IMR-90 (cell line): ENCODE measurements around the gene FRMD1. TPM values are rescaled to one million over a fixed set of nuclear protein-coding genes. Genes with fewer than 3 reads are reported as not detected.

Experiments
- ATAC-seq: fragments of 200-7000 bp; cut with Tn5 transposase; 2 replicates; pipeline ENCODE4 v1.9.1; 2020; ENCODE audit warnings: low read depth, mild to moderate bottlenecking, moderate library complexity
- BruUV-seq: library from RNA; stranded (reverse); fragments of 400-500 nt; replicated peaks from 2 replicates; lab custom pipeline; 2021; lab: Mats Ljungman, UMichigan
- CTCF ChIA-PET: fragments of 300-600 bp; formaldehyde crosslinking; extraction: SDS; loops from one replicate; lab custom pipeline; 2021; ENCODE audit warnings: antibody characterized with exemption; lab: Yijun Ruan, JAX
- POLR2A ChIA-PET: fragments of 300-600 bp; sonication (Branson Sonifier 250); formaldehyde crosslinking; loops from one replicate; lab custom pipeline; 2022; ENCODE audit warnings: antibody characterized with exemption; ENCODE audit not compliant: unreplicated experiment; lab: Charles Lee
- DNase-seq: peaks from one replicate; pipeline ENCODE4 v3.0.0; 2013
- H2AFZ ChIP-seq: replicated peaks from 2 replicates; pipeline ENCODE3; 2013; ENCODE audit warnings: low read length, mild to moderate bottlenecking; ENCODE audit not compliant: poor library complexity
- H2AK5ac ChIP-seq: 2 replicates; pipeline ENCODE4 v1.6.1; 2013; ENCODE audit warnings: low read depth, low read length, inconsistent platforms
- H2AK9ac ChIP-seq: replicated peaks from 2 replicates; pipeline ENCODE3; 2013; ENCODE audit warnings: mild to moderate bottlenecking, low read depth, low read length, moderate library complexity; ENCODE audit not compliant: poor library complexity
- H2BK120ac ChIP-seq: 2 replicates; pipeline ENCODE4 v1.6.1; 2013; ENCODE audit warnings: low read depth, low read length, inconsistent platforms
- H2BK15ac ChIP-seq: 3 replicates; pipeline ENCODE4 v1.6.1; 2013; ENCODE audit warnings: low read depth, low read length, inconsistent platforms
- H2BK20ac ChIP-seq: 2 replicates; pipeline ENCODE4 v1.6.1; 2013; ENCODE audit warnings: low read depth, mild to moderate bottlenecking, inconsistent platforms, low read length, moderate library complexity
- H2BK5ac ChIP-seq: 2 replicates; pipeline ENCODE4 v1.6.1; 2013; ENCODE audit warnings: mild to moderate bottlenecking, low read depth, low read length, inconsistent platforms; ENCODE audit not compliant: poor library complexity, severe bottlenecking
- H3K14ac ChIP-seq: replicated peaks from 2 replicates; pipeline ENCODE4 v1.6.1; 2013; ENCODE audit warnings: low read depth, low read length, inconsistent platforms
- H3K18ac ChIP-seq: 2 replicates; pipeline ENCODE4 v1.6.1; 2013; ENCODE audit warnings: low read depth, low read length, control low read depth
- H3K23ac ChIP-seq: 2 replicates; pipeline ENCODE4 v1.6.1; 2013; ENCODE audit warnings: low read depth, low read length, inconsistent platforms
- H3K27ac ChIP-seq: 2 replicates; pipeline ENCODE4 v1.5.1; 2013; ENCODE audit warnings: mild to moderate bottlenecking, control low read depth, low read length; ENCODE audit not compliant: insufficient read depth
- H3K27me3 ChIP-seq: 2 replicates; pipeline ENCODE4 v1.6.1; 2013; ENCODE audit warnings: low read length; ENCODE audit not compliant: control insufficient read depth, insufficient read depth
- H3K36me3 ChIP-seq: 2 replicates; pipeline ENCODE4 v1.6.1; 2013; ENCODE audit warnings: low read length, mixed read lengths; ENCODE audit not compliant: control insufficient read depth, insufficient read depth
- H3K4ac ChIP-seq: 2 replicates; pipeline ENCODE4 v1.6.1; 2013; ENCODE audit warnings: low read depth, low read length, inconsistent platforms
- H3K4me1 ChIP-seq: 2 replicates; pipeline ENCODE4 v1.6.1; 2013; ENCODE audit warnings: low read length, mixed read lengths; ENCODE audit not compliant: control insufficient read depth, insufficient read depth
- H3K4me2 ChIP-seq: 2 replicates; pipeline ENCODE4 v1.6.1; 2013; ENCODE audit warnings: low read depth, mild to moderate bottlenecking, control low read depth, low read length, moderate library complexity
- H3K4me3 ChIP-seq: 2 replicates; pipeline ENCODE4 v1.5.1; 2013; ENCODE audit warnings: low read depth, mild to moderate bottlenecking, control low read depth, low read length, moderate library complexity; ENCODE audit not compliant: insufficient read depth
- H3K56ac ChIP-seq: 2 replicates; pipeline ENCODE4 v1.6.1; 2013; ENCODE audit warnings: low read length, inconsistent platforms; ENCODE audit not compliant: insufficient read depth; ENCODE audit errors: extremely low read depth
- H3K79me1 ChIP-seq, 2 experiments: 2 replicates each; pipeline ENCODE4 v1.6.1; 2013; ENCODE audit warnings: low read length in 2 of 2, inconsistent platforms in 1 of 2, low read depth in 1 of 2
- H3K9ac ChIP-seq: 2 replicates; pipeline ENCODE4 v1.6.1; 2013; ENCODE audit warnings: low read depth, low read length, control low read depth
- H3K9me1 ChIP-seq: 2 replicates; pipeline ENCODE4 v1.6.1; 2013; ENCODE audit warnings: low read length, inconsistent platforms; ENCODE audit not compliant: insufficient read depth
- H3K9me3 ChIP-seq: 2 replicates; pipeline ENCODE4 v1.6.1; 2013; ENCODE audit warnings: low read length; ENCODE audit not compliant: control insufficient read depth, insufficient read depth
- H4K20me1 ChIP-seq: 2 replicates; pipeline ENCODE4 v1.6.1; 2013; ENCODE audit warnings: low read length, inconsistent platforms; ENCODE audit not compliant: insufficient read depth
- H4K5ac ChIP-seq: 2 replicates; pipeline ENCODE4 v1.6.1; 2013; ENCODE audit warnings: mild to moderate bottlenecking, low read depth, low read length, control low read depth
- H4K8ac ChIP-seq, 2 experiments: 2 replicates each; pipeline ENCODE4 v1.6.1; 2013; ENCODE audit warnings: low read depth in 2 of 2, low read length in 2 of 2, control low read depth in 1 of 2, inconsistent platforms in 1 of 2
- H4K91ac ChIP-seq: 2 replicates; pipeline ENCODE4 v1.6.1; 2013; ENCODE audit warnings: low read depth, low read length, inconsistent platforms; ENCODE audit not compliant: insufficient read depth
- BHLHE40 ChIP-seq: fragments of 150-350 bp; IDR thresholded peaks from 2 replicates; pipeline ENCODE4 v1.6.1; 2016; ENCODE audit warnings: mild to moderate bottlenecking, low read depth, low read length
- CEBPB ChIP-seq: IDR thresholded peaks from 2 replicates; pipeline ENCODE4 v1.6.1; 2012; ENCODE audit warnings: low read depth, low read length, improper control_type of control experiment
- CHD1 ChIP-seq: IDR thresholded peaks from 2 replicates; pipeline ENCODE4 v1.6.1; 2012; ENCODE audit warnings: low read depth, low read length, improper control_type of control experiment
- ELK1 ChIP-seq: fragments of 150-350 bp; IDR thresholded peaks from 2 replicates; pipeline ENCODE4 v1.6.1; 2016; ENCODE audit warnings: low read depth, mild to moderate bottlenecking, low read length, moderate library complexity, borderline replicate concordance
- FOS ChIP-seq: fragments of 150-350 bp; IDR thresholded peaks from 2 replicates; pipeline ENCODE4 v1.6.1; 2016; ENCODE audit warnings: low read depth, low read length
- MAFK ChIP-seq: IDR thresholded peaks from 2 replicates; pipeline ENCODE4 v1.6.1; 2012; ENCODE audit warnings: low read depth, low read length, improper control_type of control experiment
- MAZ ChIP-seq: IDR thresholded peaks from 2 replicates; pipeline ENCODE4 v1.6.1; 2012; ENCODE audit warnings: low read depth, mild to moderate bottlenecking, low read length, improper control_type of control experiment, moderate library complexity, borderline replicate concordance
- MXI1 ChIP-seq: IDR thresholded peaks from 2 replicates; pipeline ENCODE4 v1.6.1; 2012; ENCODE audit warnings: low read depth, mild to moderate bottlenecking, low read length, moderate library complexity, borderline replicate concordance
- NFE2L2 ChIP-seq: fragments of 150-350 bp; IDR thresholded peaks from 2 replicates; pipeline ENCODE4 v1.6.1; 2016; ENCODE audit warnings: low read depth, mild to moderate bottlenecking, low read length
- POLR2A ChIP-seq: IDR thresholded peaks from 2 replicates; pipeline ENCODE4 v1.6.1; 2012; ENCODE audit warnings: mild to moderate bottlenecking, low read depth, low read length
- RAD21 ChIP-seq: IDR thresholded peaks from 2 replicates; pipeline ENCODE4 v1.6.1; 2012; ENCODE audit warnings: low read length, improper control_type of control experiment
- RCOR1 ChIP-seq: IDR thresholded peaks from 2 replicates; pipeline ENCODE4 v1.6.1; 2012; ENCODE audit warnings: mild to moderate bottlenecking, low read length, improper control_type of control experiment; ENCODE audit not compliant: insufficient replicate concordance
- RFX5 ChIP-seq: IDR thresholded peaks from 2 replicates; pipeline ENCODE4 v1.8.0; 2012; ENCODE audit warnings: low read depth, mild to moderate bottlenecking, low read length, moderate library complexity
- SMC3 ChIP-seq: fragments of 150-350 bp; IDR thresholded peaks from 2 replicates; pipeline ENCODE4 v1.6.1; 2016; ENCODE audit warnings: low read depth, mild to moderate bottlenecking, antibody characterized with exemption, low read length, moderate library complexity
- USF2 ChIP-seq: fragments of 150-350 bp; IDR thresholded peaks from 2 replicates; pipeline ENCODE4 v1.6.1; 2017; ENCODE audit warnings: mild to moderate bottlenecking, antibody characterized with exemption, low read length, low read depth
- WGBS, 2 experiments: methylation state at CpG; one replicate each; pipeline versions ENCODE4 v1.1.5 to v1.1.7; 2013; ENCODE audit warnings: missing lambda C conversion rate in 2 of 2; ENCODE audit not compliant: insufficient read length in 1 of 2; ENCODE audit errors: extremely low coverage in 2 of 2; 5-methylcytosine and 5-hydroxymethylcytosine counted together
- dilution Hi-C: fragments of 300-500 bp; cut with HindIII; formaldehyde crosslinking; loops from one replicate; pipeline ENCODE4 v1.14.3; 2018; ENCODE audit warnings: low sequenced_read_pairs; ENCODE audit not compliant: unreplicated experiment
- in situ Hi-C: fragments of 300-500 bp; cut with MboI; formaldehyde crosslinking; loops from 3 replicates; pipeline ENCODE4 v1.14.3; 2019; ENCODE audit warnings: low sequenced_read_pairs, inconsistent platforms, mixed read lengths
- intact Hi-C: fragments of 100-400 bp; cut with micrococcal nuclease; formaldehyde crosslinking; loops from 2 replicates; pipeline ENCODE4 v1.10.0; 2022
- polyA plus RNA-seq, 3 experiments: library from polyadenylated mRNA; depleted of rRNA; stranded (reverse); fragments of >200 nt; gene quantifications; 2 replicates each; pipeline ENCODE4 v1.2.3, GENCODE V29; 2012; ENCODE audit warnings: low replicate concordance in 1 of 3
- total RNA-seq: library from RNA; depleted of rRNA; stranded (reverse); fragments of >200 nt; gene quantifications from 2 replicates; pipeline ENCODE4 v1.2.3, GENCODE V29; 2012
- TF ChIP-seq, protein P1 (sequence below): conservative IDR thresholded peaks from 2 replicates; pipeline ENCODE4 v1.5.1; 2012; ENCODE audit warnings: mild to moderate bottlenecking, low read depth, low read length, improper control_type of control experiment

FRMD1 gene
- total and polyA plus RNA-seq, 2 of the 4 experiments (the other 2 are of a cell fraction): not detected

- no peak overlapping the region for H2AFZ ChIP-seq
- H2AK9ac ChIP-seq: no peak overlapping the region
- H2AK5ac ChIP-seq: no peak overlapping the region
- no peak for ATAC-seq
- H3K4me3 ChIP-seq: no peak overlapping the region
- no peak overlapping the region for H4K5ac ChIP-seq
- ChIA-PET POLR2A (no interaction called here), CTCF (no interaction called here)
- WGBS, 2 experiments: no CpG with 5 or more reads among the region's 6 CpGs
- H3K23ac ChIP-seq: no peak overlapping the region
- dilution Hi-C loops: no loop called here
- no peak overlapping the region for H2BK5ac ChIP-seq
- no peak overlapping the region for H4K8ac ChIP-seq
- no peak overlapping the region for H4K91ac ChIP-seq
- in situ Hi-C loops: no loop called here
- H3K36me3 ChIP-seq: no peaks in the 10 kb centered on the region
- no peak overlapping the region for H2BK120ac ChIP-seq
- no peaks in the 10 kb centered on the region for H3K79me1 ChIP-seq
- H3K9me3 ChIP-seq: peaks cover 25% of the 10 kb centered on the region
- no peak overlapping the region for H3K18ac ChIP-seq
- H3K4me2 ChIP-seq: no peak overlapping the region
- no peaks in the 10 kb centered on the region for H3K4me1 ChIP-seq
- no TSS peak for BruUV-seq
- peaks cover 12% of the 10 kb centered on the region for H3K27me3 ChIP-seq
- no peak for DNase-seq
- H3K4ac ChIP-seq: no peak overlapping the region
- intact Hi-C loops: no loop called here
- H3K9ac ChIP-seq: no peak overlapping the region
- H3K9me1 ChIP-seq: no peaks in the 10 kb centered on the region
- H2BK20ac ChIP-seq: no peak overlapping the region
- H4K20me1 ChIP-seq: no peaks in the 10 kb centered on the region
- H3K56ac ChIP-seq: no peak overlapping the region
- no peak overlapping the region for H2BK15ac ChIP-seq
- TF ChIP-seq MAZ: no peak
- TF ChIP-seq SMC3: no peak
- no peak for TF ChIP-seq CHD1
- TF ChIP-seq FOS: no peak
- TF ChIP-seq CEBPB: no peak
- no peak for TF ChIP-seq ELK1
- TF ChIP-seq, protein P1, sequence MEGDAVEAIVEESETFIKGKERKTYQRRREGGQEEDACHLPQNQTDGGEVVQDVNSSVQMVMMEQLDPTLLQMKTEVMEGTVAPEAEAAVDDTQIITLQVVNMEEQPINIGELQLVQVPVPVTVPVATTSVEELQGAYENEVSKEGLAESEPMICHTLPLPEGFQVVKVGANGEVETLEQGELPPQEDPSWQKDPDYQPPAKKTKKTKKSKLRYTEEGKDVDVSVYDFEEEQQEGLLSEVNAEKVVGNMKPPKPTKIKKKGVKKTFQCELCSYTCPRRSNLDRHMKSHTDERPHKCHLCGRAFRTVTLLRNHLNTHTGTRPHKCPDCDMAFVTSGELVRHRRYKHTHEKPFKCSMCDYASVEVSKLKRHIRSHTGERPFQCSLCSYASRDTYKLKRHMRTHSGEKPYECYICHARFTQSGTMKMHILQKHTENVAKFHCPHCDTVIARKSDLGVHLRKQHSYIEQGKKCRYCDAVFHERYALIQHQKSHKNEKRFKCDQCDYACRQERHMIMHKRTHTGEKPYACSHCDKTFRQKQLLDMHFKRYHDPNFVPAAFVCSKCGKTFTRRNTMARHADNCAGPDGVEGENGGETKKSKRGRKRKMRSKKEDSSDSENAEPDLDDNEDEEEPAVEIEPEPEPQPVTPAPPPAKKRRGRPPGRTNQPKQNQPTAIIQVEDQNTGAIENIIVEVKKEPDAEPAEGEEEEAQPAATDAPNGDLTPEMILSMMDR: no peak
- no peak for TF ChIP-seq MXI1
- TF ChIP-seq RAD21: no peak
- TF ChIP-seq NFE2L2: no peak
- no peak for TF ChIP-seq BHLHE40
- TF ChIP-seq MAFK: no peak
- TF ChIP-seq POLR2A: no peak
- no peak for TF ChIP-seq RCOR1
- TF ChIP-seq RFX5: no peak
- TF ChIP-seq USF2: no peak
- H3K14ac ChIP-seq: no peak overlapping the region
- no peak overlapping the region for H3K27ac ChIP-seq
These were observed 64.6 kb downstream of the FRMD1 start for GRCh38 chr6:168014428-168014827.
